Parathyroid adenoma (tissue), 2 donors: ENCODE data around the gene BDH1.
A peak's percentile ranks its signal among the peaks of the same experiment; 100 is the strongest.
"Not testable (repeated sequence)": the region's sequence is repeated elsewhere in the genome, so short reads cannot be mapped to it uniquely, and the experiment has no call there.

ENCODE experiments used
- H2AFZ ChIP-seq: fragments of 300-600 bp; sonication (generic); one replicate; pipeline ENCODE4 v1.7.0; 2017; ENCODE audit warnings: antibody characterized with exemption, mild to moderate bottlenecking
- H3K27ac ChIP-seq: fragments of 300-600 bp; sonication (generic); one replicate; pipeline ENCODE4 v1.7.0; 2017
- H3K27me3 ChIP-seq: fragments of 300-600 bp; sonication (generic); one replicate; pipeline ENCODE4 v1.7.0; 2017; ENCODE audit warnings: low read length; ENCODE audit not compliant: control insufficient read depth, insufficient read depth
- H3K36me3 ChIP-seq: fragments of 300-600 bp; sonication (generic); one replicate; pipeline ENCODE4 v1.7.0; 2017; ENCODE audit warnings: low read length; ENCODE audit not compliant: control insufficient read depth, insufficient read depth
- H3K4me1 ChIP-seq: fragments of 300-600 bp; sonication (generic); one replicate; pipeline ENCODE4 v1.7.0; 2017; ENCODE audit warnings: control low read depth
- H3K4me2 ChIP-seq: fragments of 300-600 bp; sonication (generic); one replicate; pipeline ENCODE4 v1.7.0; 2017; ENCODE audit warnings: low read length
- H3K4me3 ChIP-seq: fragments of 300-600 bp; sonication (generic); one replicate; pipeline ENCODE4 v1.7.0; 2017; ENCODE audit warnings: low read depth, low read length
- H3K79me2 ChIP-seq: fragments of 300-600 bp; sonication (generic); one replicate; pipeline ENCODE4 v1.7.0; 2017; ENCODE audit warnings: control low read depth
- H3K9ac ChIP-seq: fragments of 300-600 bp; sonication (generic); one replicate; pipeline ENCODE4 v1.7.0; 2017; ENCODE audit warnings: mild to moderate bottlenecking
- H3K9me3 ChIP-seq: fragments of 300-600 bp; sonication (generic); one replicate; pipeline ENCODE4 v1.7.0; 2017; ENCODE audit warnings: low read length; ENCODE audit not compliant: control insufficient read depth
- CTCF ChIP-seq: fragments of 300-600 bp; sonication (generic); IDR thresholded peaks from one replicate; pipeline ENCODE4 v1.7.0; 2017; ENCODE audit warnings: antibody characterized with exemption, mild to moderate bottlenecking
- donor health status: primary hyperparathyroidism.

Gene BDH1

DNA sequence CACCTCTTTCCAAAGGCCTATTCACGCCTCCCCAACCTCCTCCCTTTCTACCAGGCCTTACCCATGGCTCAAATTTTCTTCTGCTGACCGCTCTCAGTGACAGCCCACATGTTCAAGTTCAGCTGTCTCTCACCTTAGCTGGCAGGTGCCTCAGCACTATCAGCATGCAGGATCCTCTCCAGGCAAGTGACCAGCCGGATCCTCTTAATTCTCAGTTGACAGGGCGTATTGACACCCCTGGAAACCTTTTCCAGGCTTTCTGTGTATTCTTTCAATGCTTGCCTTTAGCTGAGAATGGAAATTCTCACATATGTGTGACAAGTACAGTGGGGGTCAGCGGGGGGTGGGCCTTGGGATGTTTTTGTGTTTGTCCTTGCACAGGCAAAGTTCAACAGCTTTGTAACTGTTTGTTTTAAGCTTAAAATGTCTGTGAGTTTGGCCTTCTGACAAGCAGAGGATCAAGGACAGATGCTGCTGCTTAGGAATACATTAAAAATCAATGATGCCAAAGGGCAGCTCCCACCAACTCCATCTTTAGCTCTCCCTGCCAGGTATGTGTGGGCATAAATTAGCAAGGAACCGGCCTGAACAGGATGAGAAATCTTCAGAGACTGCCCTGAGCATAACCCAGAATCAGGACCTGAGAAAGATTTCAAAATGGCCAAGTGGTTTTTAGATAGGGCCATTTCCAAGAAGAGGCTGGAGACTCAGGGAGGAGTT lies 17.4 kb upstream of the BDH1 start:
- Histone ChIP-seq H3K4me1 (peaks cover 3% of the 10 kb centered on the region), H3K27ac (no peak overlapping the region), H2AFZ (peak overlapping the region; percentile 30), H3K4me2 (no peak overlapping the region), H3K4me3 (no peak overlapping the region), H3K79me2 (no peaks in the 10 kb centered on the region), H3K27me3 (no peaks in the 10 kb centered on the region), H3K9me3 (no peaks in the 10 kb centered on the region), H3K36me3 (no peaks in the 10 kb centered on the region), H3K9ac (no peak overlapping the region)
- no peak for TF ChIP-seq CTCF

GRCh38 chr3:197571880-197572172 lies 16.1 kb upstream of the BDH1 start:
- H3K27me3 ChIP-seq, H3K9ac ChIP-seq, H3K4me1 ChIP-seq, H3K27ac ChIP-seq, H3K4me3 ChIP-seq, H2AFZ ChIP-seq, H3K9me3 ChIP-seq, H3K4me2 ChIP-seq, H3K79me2 ChIP-seq, H3K36me3 ChIP-seq: not testable (repeated sequence)

- not testable (repeated sequence) for H3K9ac ChIP-seq, H3K4me2 ChIP-seq, H2AFZ ChIP-seq, H3K27me3 ChIP-seq, H3K9me3 ChIP-seq, H3K4me3 ChIP-seq, H3K4me1 ChIP-seq, H3K27ac ChIP-seq, H3K79me2 ChIP-seq, H3K36me3 ChIP-seq
Measured at GRCh38 chr3:197571074-197571879, 15.5 kb upstream of the BDH1 start.

DNA sequence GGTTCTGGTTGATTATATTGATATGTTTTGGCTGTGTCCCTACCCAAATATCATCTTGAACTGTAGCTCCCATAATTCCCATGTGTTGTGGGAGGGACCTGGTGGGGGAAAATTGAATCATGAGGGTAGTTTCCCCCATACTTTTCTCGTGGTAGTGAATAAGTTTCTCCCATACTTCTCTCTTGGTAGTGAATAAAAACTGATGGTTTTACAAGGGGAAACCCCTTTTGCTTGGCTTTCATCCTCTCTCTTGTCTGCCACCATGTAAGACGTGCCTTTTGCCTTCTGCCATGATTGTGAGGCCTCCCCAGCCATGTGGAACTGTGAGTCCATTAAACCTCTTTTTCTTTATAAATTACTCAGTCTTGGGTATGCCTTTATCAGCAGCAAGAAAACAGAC lies 13.7 kb upstream of the BDH1 start:
- not testable (repeated sequence) for H3K27ac ChIP-seq

GRCh38 chr3:197567904-197568681 lies 12.3 kb upstream of the BDH1 start:
- H3K27ac ChIP-seq: no peak overlapping the region
- H2AFZ ChIP-seq: peak overlapping the region; percentile 25
- H3K36me3 ChIP-seq: no peaks in the 10 kb centered on the region
- no peak for TF ChIP-seq CTCF
- H3K4me1 ChIP-seq: peaks cover 1% of the 10 kb centered on the region
- no peaks in the 10 kb centered on the region for H3K9me3 ChIP-seq
- no peak overlapping the region for H3K9ac ChIP-seq
- H3K4me2 ChIP-seq: no peak overlapping the region
- no peaks in the 10 kb centered on the region for H3K27me3 ChIP-seq
- H3K79me2 ChIP-seq: no peaks in the 10 kb centered on the region
- no peak overlapping the region for H3K4me3 ChIP-seq

More for the DNA sequence above, 13.7 kb upstream of the BDH1 start:
- H3K4me1 ChIP-seq, H3K9ac ChIP-seq, H3K27me3 ChIP-seq, H3K79me2 ChIP-seq, H2AFZ ChIP-seq, H3K4me3 ChIP-seq, H3K36me3 ChIP-seq, H3K4me2 ChIP-seq, H3K9me3 ChIP-seq: not testable (repeated sequence)

GRCh38 chr3:197566155-197566554 lies 10.4 kb upstream of the BDH1 start:
- not testable (repeated sequence) for H3K4me2 ChIP-seq, H3K27me3 ChIP-seq, H2AFZ ChIP-seq, H3K9ac ChIP-seq, H3K36me3 ChIP-seq, H3K79me2 ChIP-seq, H3K9me3 ChIP-seq, H3K4me3 ChIP-seq, H3K27ac ChIP-seq, H3K4me1 ChIP-seq
